A549 (cell line): ENCODE results near the gene LYPLAL1. TPM values are rescaled to one million over a fixed set of nuclear protein-coding genes. Genes with fewer than 3 reads are reported as not detected.

Experiments used
- ATAC-seq, 2 experiments: fragments of 200-7000 bp in 1 of 2; fragments of >200 bp in 1 of 2; cut with Nextera tagmentation in 1 of 2; cut with Tn5 transposase in 1 of 2; 3 replicates each; pipeline versions ENCODE4 v1.8.0 to v1.9.1; 2018 to 2020; ENCODE audit warnings: mild to moderate bottlenecking in 1 of 2, moderate library complexity in 1 of 2
- CTCF ChIA-PET: fragments of 300-600 bp; sonication (Branson Sonifier 250); formaldehyde crosslinking; extraction: SDS; loops from one replicate; lab custom pipeline; 2021; ENCODE audit warnings: antibody characterized with exemption, inconsistent platforms; lab: Yijun Ruan, JAX
- POLR2A ChIA-PET: fragments of 350-600 bp; formaldehyde crosslinking; extraction: SDS; loops from one replicate; lab custom pipeline; 2021; ENCODE audit warnings: antibody characterized with exemption, inconsistent platforms; lab: Yijun Ruan, JAX
- DNase-seq, 2 experiments: peaks; one replicate each; pipeline versions ENCODE4 v3.0.0 to v3.0.0-alpha.2; 2011 to 2016; ENCODE audit warnings: low read depth in 1 of 2, low spot score in 1 of 2
- FAIRE-seq: peaks from 2 replicates; lab custom pipeline; 2011; peaks lifted over from hg19 to GRCh38; lab: Jason Lieb, UNC
- H3K27ac ChIP-seq, 2 experiments: fragments of >200 bp; sonication (Bioruptor Twin); formaldehyde crosslinking; 3 replicates each; pipeline ENCODE4 v1.5.1; 2016 to 2017
- H3K4me1 ChIP-seq: fragments of >200 bp; sonication (Bioruptor Twin); formaldehyde crosslinking; 3 replicates; pipeline ENCODE4 v1.6.1; 2016
- H3K4me2 ChIP-seq: fragments of >200 bp; sonication (Bioruptor Twin); formaldehyde crosslinking; 3 replicates; pipeline ENCODE4 v1.6.1; 2016
- H3K4me3 ChIP-seq: fragments of >200 bp; sonication (Bioruptor Twin); formaldehyde crosslinking; 3 replicates; pipeline ENCODE4 v1.5.1; 2016
- H3K9me3 ChIP-seq: fragments of >200 bp; sonication (Bioruptor Twin); formaldehyde crosslinking; 3 replicates; pipeline ENCODE4 v1.6.1; 2016
- BCL3 ChIP-seq: fragments of >200 bp; sonication (Bioruptor Twin); formaldehyde crosslinking; IDR thresholded peaks from 3 replicates; pipeline ENCODE4 v1.6.1; 2016
- CHD2 ChIP-seq: fragments of 150-350 bp; IDR thresholded peaks from 2 replicates; pipeline ENCODE4 v1.6.1; 2014; ENCODE audit warnings: low read length; ENCODE audit not compliant: partially characterized antibody
- E2F6 ChIP-seq: IDR thresholded peaks from 2 replicates; pipeline ENCODE4 v1.6.1; 2012; ENCODE audit warnings: low read depth, borderline replicate concordance
- EHF ChIP-seq: fragments of 250-450 bp; sonication (Bioruptor Pico); IDR thresholded peaks from 2 replicates; pipeline ENCODE4 v1.5.0; 2020; ENCODE audit warnings: mild to moderate bottlenecking
- EP300 ChIP-seq, 2 experiments: fragments of >200 bp; sonication (Bioruptor Twin); formaldehyde crosslinking; IDR thresholded peaks; 2 replicates in 1 of 2; 3 replicates in 1 of 2; pipeline ENCODE4 v1.6.1; 2016 to 2017
- HOXA7 ChIP-seq: fragments of 250-450 bp; sonication (Bioruptor Pico); IDR thresholded peaks from 2 replicates; pipeline ENCODE4 v1.5.0; 2020; ENCODE audit warnings: mild to moderate bottlenecking, moderate library complexity
- HOXB5 ChIP-seq: fragments of 250-450 bp; sonication (Bioruptor Pico); IDR thresholded peaks from 2 replicates; pipeline ENCODE4 v1.5.0; 2020; ENCODE audit warnings: mild to moderate bottlenecking, moderate library complexity
- KDM1A ChIP-seq: fragments of 200-600 bp; sonication (generic); IDR thresholded peaks from 2 replicates; pipeline ENCODE4 v1.6.1; 2016; ENCODE audit warnings: low read depth, mild to moderate bottlenecking
- KDM5A ChIP-seq: fragments of 200-600 bp; sonication (generic); IDR thresholded peaks from 2 replicates; pipeline ENCODE4 v1.6.1; 2016; ENCODE audit warnings: antibody characterized with exemption, mild to moderate bottlenecking
- NR3C1 ChIP-seq: fragments of >200 bp; sonication (Bioruptor Twin); formaldehyde crosslinking; IDR thresholded peaks from 3 replicates; pipeline ENCODE4 v1.6.1; 2017
- PBX3 ChIP-seq: IDR thresholded peaks from 2 replicates; pipeline ENCODE4 v1.6.1; 2012
- PHF8 ChIP-seq: fragments of 200-600 bp; sonication (generic); IDR thresholded peaks from 2 replicates; pipeline ENCODE4 v1.6.1; 2016; ENCODE audit warnings: low read depth, mild to moderate bottlenecking, antibody characterized with exemption, moderate library complexity, borderline replicate concordance
- RAD21 ChIP-seq, 2 experiments: fragments of >200 bp in 1 of 2; sonication (Bioruptor Twin) in 1 of 2; formaldehyde crosslinking in 1 of 2; IDR thresholded peaks in 1 of 2; conservative IDR thresholded peaks in 1 of 2; 2 replicates in 1 of 2; 3 replicates in 1 of 2; pipeline ENCODE4 v1.6.1; 2012 to 2018; ENCODE audit warnings: inconsistent platforms in 1 of 2
- RARB ChIP-seq: fragments of 250-450 bp; sonication (Bioruptor Pico); IDR thresholded peaks from 2 replicates; pipeline ENCODE4 v1.8.0; 2021; ENCODE audit warnings: mild to moderate bottlenecking, moderate library complexity
- RCOR1 ChIP-seq: fragments of 150-350 bp; IDR thresholded peaks from 2 replicates; pipeline ENCODE4 v1.6.1; 2014; ENCODE audit warnings: antibody characterized with exemption, low read length, low read depth
- RFX5 ChIP-seq: fragments of 450-650 bp; IDR thresholded peaks from 2 replicates; pipeline ENCODE4 v1.7.1; 2014; ENCODE audit warnings: antibody characterized with exemption, mild to moderate bottlenecking, moderate library complexity
- RNF2 ChIP-seq: fragments of 200-600 bp; sonication (generic); IDR thresholded peaks from 2 replicates; pipeline ENCODE4 v1.6.1; 2016; ENCODE audit warnings: low read depth, mild to moderate bottlenecking, antibody characterized with exemption, moderate library complexity, borderline replicate concordance
- SREBF2 ChIP-seq: fragments of 450-650 bp; IDR thresholded peaks from 2 replicates; pipeline ENCODE4 v1.6.1; 2014; ENCODE audit warnings: mild to moderate bottlenecking, moderate library complexity
- TFCP2L1 ChIP-seq: fragments of 250-450 bp; sonication (Bioruptor Pico); IDR thresholded peaks from 2 replicates; pipeline ENCODE4 v1.5.0; 2021; ENCODE audit warnings: mild to moderate bottlenecking
- USF2 ChIP-seq: fragments of 450-650 bp; IDR thresholded peaks from 2 replicates; pipeline ENCODE4 v1.6.1; 2014; ENCODE audit warnings: antibody characterized with exemption
- ZNF302 ChIP-seq: fragments of 250-450 bp; sonication (Bioruptor Pico); IDR thresholded peaks from 2 replicates; pipeline ENCODE4 v1.9.0; 2021; ENCODE audit warnings: inconsistent platforms, mild to moderate bottlenecking, moderate library complexity
- WGBS: methylation state at CpG from one replicate; pipeline ENCODE4 v1.1.6; 2017; ENCODE audit errors: missing lambda C conversion rate; 5-methylcytosine and 5-hydroxymethylcytosine counted together
- polyA plus RNA-seq, 4 experiments: library from polyadenylated mRNA; depleted of rRNA in 3 of 4; stranded (reverse); fragments of >200 nt; fragmentation: RNase III in 1 of 4; extraction: RNeasy Plus Mini Kit Qiagen cat#74134 plus additional on column Dnase treatment in 1 of 4; gene quantifications; 2 replicates in 3 of 4; 3 replicates in 1 of 4; pipeline ENCODE4 v1.2.3, GENCODE V29; 2011 to 2017
- TF ChIP-seq, protein P1 (sequence below): fragments of 200-600 bp; sonication (generic); IDR thresholded peaks from 2 replicates; pipeline ENCODE4 v1.6.1; 2016; ENCODE audit warnings: antibody characterized with exemption, mild to moderate bottlenecking, moderate library complexity
- TF ChIP-seq, protein P2 (sequence below): fragments of 250-450 bp; sonication (Bioruptor Pico); IDR thresholded peaks from 2 replicates; pipeline ENCODE4 v1.5.0; 2021; ENCODE audit warnings: mild to moderate bottlenecking, moderate library complexity, borderline replicate concordance
- TF ChIP-seq, protein P3 (sequence below): fragments of 150-350 bp; IDR thresholded peaks from 2 replicates; pipeline ENCODE4 v1.6.1; 2014; ENCODE audit warnings: low read depth, mild to moderate bottlenecking, low read length

Gene LYPLAL1
- polyA plus RNA-seq, 2 of the 4 experiments (the other 2 are of a cell fraction), result 13.6 to 61.2 TPM

DNA sequence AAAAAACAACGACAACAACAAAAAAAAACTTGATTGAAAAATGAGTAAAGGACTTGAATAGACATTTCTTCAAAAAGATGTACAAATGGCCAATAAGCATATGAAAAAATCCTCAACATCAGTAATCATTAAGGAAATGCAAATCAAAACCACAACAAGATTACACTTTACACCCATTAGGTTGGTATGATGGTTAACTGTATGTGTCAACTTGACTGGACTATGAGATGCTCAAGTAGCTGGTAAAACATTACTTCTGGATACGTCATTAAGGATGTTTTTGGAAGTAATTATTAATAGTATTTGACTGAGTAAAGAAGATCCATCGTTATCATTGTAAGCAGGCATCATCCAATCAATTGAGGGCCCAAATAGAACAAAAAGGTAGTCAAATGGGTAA lies 34.9 kb upstream of the LYPLAL1 start:
- ChIA-PET CTCF (no interaction called here), POLR2A (no interaction called here)
- no peak overlapping the region for H3K4me2 ChIP-seq
- ATAC-seq, result no peak
- peaks cover 4% of the 10 kb centered on the region; the same call in 1 of the 3 replicates for H3K9me3 ChIP-seq
- DNase-seq, result no peak
- TF ChIP-seq, protein P1, sequence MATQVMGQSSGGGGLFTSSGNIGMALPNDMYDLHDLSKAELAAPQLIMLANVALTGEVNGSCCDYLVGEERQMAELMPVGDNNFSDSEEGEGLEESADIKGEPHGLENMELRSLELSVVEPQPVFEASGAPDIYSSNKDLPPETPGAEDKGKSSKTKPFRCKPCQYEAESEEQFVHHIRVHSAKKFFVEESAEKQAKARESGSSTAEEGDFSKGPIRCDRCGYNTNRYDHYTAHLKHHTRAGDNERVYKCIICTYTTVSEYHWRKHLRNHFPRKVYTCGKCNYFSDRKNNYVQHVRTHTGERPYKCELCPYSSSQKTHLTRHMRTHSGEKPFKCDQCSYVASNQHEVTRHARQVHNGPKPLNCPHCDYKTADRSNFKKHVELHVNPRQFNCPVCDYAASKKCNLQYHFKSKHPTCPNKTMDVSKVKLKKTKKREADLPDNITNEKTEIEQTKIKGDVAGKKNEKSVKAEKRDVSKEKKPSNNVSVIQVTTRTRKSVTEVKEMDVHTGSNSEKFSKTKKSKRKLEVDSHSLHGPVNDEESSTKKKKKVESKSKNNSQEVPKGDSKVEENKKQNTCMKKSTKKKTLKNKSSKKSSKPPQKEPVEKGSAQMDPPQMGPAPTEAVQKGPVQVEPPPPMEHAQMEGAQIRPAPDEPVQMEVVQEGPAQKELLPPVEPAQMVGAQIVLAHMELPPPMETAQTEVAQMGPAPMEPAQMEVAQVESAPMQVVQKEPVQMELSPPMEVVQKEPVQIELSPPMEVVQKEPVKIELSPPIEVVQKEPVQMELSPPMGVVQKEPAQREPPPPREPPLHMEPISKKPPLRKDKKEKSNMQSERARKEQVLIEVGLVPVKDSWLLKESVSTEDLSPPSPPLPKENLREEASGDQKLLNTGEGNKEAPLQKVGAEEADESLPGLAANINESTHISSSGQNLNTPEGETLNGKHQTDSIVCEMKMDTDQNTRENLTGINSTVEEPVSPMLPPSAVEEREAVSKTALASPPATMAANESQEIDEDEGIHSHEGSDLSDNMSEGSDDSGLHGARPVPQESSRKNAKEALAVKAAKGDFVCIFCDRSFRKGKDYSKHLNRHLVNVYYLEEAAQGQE, result no peak
- no peak for TF ChIP-seq HOXA7 (CRISPR knock-in tag)
- no peak for TF ChIP-seq EHF (CRISPR knock-in tag)
- no peak for TF ChIP-seq PHF8
- TF ChIP-seq, protein P2, sequence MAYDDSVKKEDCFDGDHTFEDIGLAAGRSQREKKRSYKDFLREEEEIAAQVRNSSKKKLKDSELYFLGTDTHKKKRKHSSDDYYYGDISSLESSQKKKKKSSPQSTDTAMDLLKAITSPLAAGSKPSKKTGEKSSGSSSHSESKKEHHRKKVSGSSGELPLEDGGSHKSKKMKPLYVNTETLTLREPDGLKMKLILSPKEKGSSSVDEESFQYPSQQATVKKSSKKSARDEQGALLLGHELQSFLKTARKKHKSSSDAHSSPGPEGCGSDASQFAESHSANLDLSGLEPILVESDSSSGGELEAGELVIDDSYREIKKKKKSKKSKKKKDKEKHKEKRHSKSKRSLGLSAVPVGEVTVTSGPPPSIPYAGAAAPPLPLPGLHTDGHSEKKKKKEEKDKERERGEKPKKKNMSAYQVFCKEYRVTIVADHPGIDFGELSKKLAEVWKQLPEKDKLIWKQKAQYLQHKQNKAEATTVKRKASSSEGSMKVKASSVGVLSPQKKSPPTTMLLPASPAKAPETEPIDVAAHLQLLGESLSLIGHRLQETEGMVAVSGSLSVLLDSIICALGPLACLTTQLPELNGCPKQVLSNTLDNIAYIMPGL, result no peak
- no peak for TF ChIP-seq SREBF2
- no peak for TF ChIP-seq RCOR1
- TF ChIP-seq RARB, result no peak
- TF ChIP-seq RNF2, result no peak
- no peak for TF ChIP-seq NR3C1
- no peak overlapping the region for H3K4me3 ChIP-seq
- no peak overlapping the region for H3K27ac ChIP-seq
- H3K4me1 ChIP-seq, result no peaks in the 10 kb centered on the region
- 67% methylated on average over 3 of the region's 3 CpGs for WGBS
- no peak for FAIRE-seq

DNA sequence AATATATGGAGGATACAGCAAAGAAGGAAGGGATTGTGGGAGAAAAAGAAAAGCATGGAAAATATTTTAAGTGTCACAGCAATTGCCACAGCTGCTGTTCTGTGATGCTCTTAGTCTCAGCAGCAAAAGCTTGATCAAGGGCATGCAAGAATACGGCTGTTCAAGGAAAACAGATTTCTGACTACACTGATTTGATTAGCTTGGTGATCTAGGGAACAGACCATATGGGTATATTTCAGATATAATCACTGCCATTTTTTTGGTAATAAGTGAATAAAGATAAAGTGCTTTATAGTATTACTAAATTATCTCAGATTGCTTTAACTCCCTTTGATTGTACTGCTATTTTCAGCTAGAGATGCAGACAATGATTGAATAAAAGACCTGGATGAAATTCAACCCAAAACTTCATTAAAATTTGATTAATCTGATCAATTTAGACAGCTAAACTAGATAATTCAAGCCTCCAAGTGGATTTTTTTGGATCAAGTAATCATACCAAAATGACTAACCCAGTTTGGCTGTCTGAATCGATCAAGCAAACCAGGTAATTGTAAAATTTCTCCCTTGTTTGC lies 33.3 kb upstream of the LYPLAL1 start:
- FAIRE-seq, result no peak
- no peak for TF ChIP-seq EP300 (IDR thresholded peaks at IDR 0.05)
- TF ChIP-seq HOXB5 (CRISPR knock-in tag), result no peak
- no peak for TF ChIP-seq RFX5
- no peak for TF ChIP-seq RCOR1
- no peak for TF ChIP-seq PBX3
- no peak for TF ChIP-seq BCL3
- TF ChIP-seq ZNF302 (CRISPR knock-in tag), result no peak
- TF ChIP-seq KDM5A, result no peak
- TF ChIP-seq E2F6, result no peak
- no peak for TF ChIP-seq RAD21 (conservative IDR thresholded peaks at IDR 0.05 in 1 of 2, IDR thresholded peaks at IDR 0.05 in 1 of 2)
- TF ChIP-seq KDM1A, result no peak
- TF ChIP-seq TFCP2L1 (CRISPR knock-in tag), result no peak
- no peak for TF ChIP-seq USF2
- TF ChIP-seq CHD2, result no peak
- TF ChIP-seq NR3C1, result no peak
- TF ChIP-seq, protein P3, sequence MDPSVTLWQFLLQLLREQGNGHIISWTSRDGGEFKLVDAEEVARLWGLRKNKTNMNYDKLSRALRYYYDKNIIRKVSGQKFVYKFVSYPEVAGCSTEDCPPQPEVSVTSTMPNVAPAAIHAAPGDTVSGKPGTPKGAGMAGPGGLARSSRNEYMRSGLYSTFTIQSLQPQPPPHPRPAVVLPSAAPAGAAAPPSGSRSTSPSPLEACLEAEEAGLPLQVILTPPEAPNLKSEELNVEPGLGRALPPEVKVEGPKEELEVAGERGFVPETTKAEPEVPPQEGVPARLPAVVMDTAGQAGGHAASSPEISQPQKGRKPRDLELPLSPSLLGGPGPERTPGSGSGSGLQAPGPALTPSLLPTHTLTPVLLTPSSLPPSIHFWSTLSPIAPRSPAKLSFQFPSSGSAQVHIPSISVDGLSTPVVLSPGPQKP, result no peak

More for the DNA sequence above, 33.3 kb upstream of the LYPLAL1 start:
- DNase-seq (no peak), ATAC-seq (no peak)
- 26% methylated on average over 2 of the region's 2 CpGs for WGBS
- H3K4me2 ChIP-seq, result no peak overlapping the region
- no peak overlapping the region for H3K4me3 ChIP-seq
- H3K4me1 ChIP-seq, result peaks cover under 1% of the 10 kb centered on the region; the same call in 1 of the 3 replicates
- ChIA-PET CTCF (interaction anchor here (1.3 to 1.5 kb wide), 2 partner anchors 9 to 13 kb away, joined by 3 read pairs; no protein-coding TSS in a partner anchor), POLR2A (no interaction called here)
- H3K27ac ChIP-seq, result no peak overlapping the region
- H3K9me3 ChIP-seq, result peaks cover 4% of the 10 kb centered on the region; the same call in 1 of the 3 replicates
